ENCODE data around the gene CSTPP1. TPM values are rescaled to one million over a fixed set of nuclear protein-coding genes. Genes with fewer than 3 reads are reported as not detected.
"Not testable (repeated sequence)": the region's sequence is repeated elsewhere in the genome, so short reads cannot be mapped to it uniquely, and the experiment has no call there.

The CSTPP1 gene
- total and polyA plus RNA-seq, 4 donors, result 46.6 to 104 (median 72.3) TPM

GRCh38 chr11:47107744-47108143 lies 171.2 kb downstream of the CSTPP1 start:
- no peaks in the 10 kb centered on the region for H3K27me3 ChIP-seq (ENCODE audit: control insufficient read depth, insufficient read depth, low read length)
- peak overlapping the region; percentile 70 for H3K27ac ChIP-seq (ENCODE audit: low read depth, low read length)
- peaks cover 49% of the 10 kb centered on the region for H3K4me1 ChIP-seq (ENCODE audit: control insufficient read depth, insufficient read depth, low read length)
- no peaks in the 10 kb centered on the region for H3K36me3 ChIP-seq (ENCODE audit: control insufficient read depth, insufficient read depth, low read length)
- no peak for DNase-seq (ENCODE audit: low read depth in 4 of 6, low spot score in 6 of 6)
- no peak overlapping the region for H3K4me3 ChIP-seq (ENCODE audit: low read depth, low read length)
- H3K9me3 ChIP-seq (ENCODE audit: control insufficient read depth, insufficient read depth, low read length), result no peaks in the 10 kb centered on the region
- 33% methylated on average over 2 of the region's 6 CpGs for WGBS (ENCODE audit: insufficient coverage)

GRCh38 chr11:47108214-47108613 lies 171.7 kb downstream of the CSTPP1 start:
- 0% methylated on average over 1 of the region's 4 CpGs for WGBS (ENCODE audit: insufficient coverage)
- peaks cover 46% of the 10 kb centered on the region for H3K4me1 ChIP-seq (ENCODE audit: control insufficient read depth, insufficient read depth, low read length)
- DNase-seq (ENCODE audit: low read depth in 4 of 6, low spot score in 6 of 6), result peak in 1 of 6 donors; percentile 42
- H3K27me3 ChIP-seq (ENCODE audit: control insufficient read depth, insufficient read depth, low read length), result no peaks in the 10 kb centered on the region
- H3K27ac ChIP-seq (ENCODE audit: low read depth, low read length), result peak overlapping the region; percentile 70
- H3K4me3 ChIP-seq (ENCODE audit: low read depth, low read length), result no peak overlapping the region
- H3K9me3 ChIP-seq (ENCODE audit: control insufficient read depth, insufficient read depth, low read length), result no peaks in the 10 kb centered on the region
- H3K36me3 ChIP-seq (ENCODE audit: control insufficient read depth, insufficient read depth, low read length), result no peaks in the 10 kb centered on the region

- peaks cover 43% of the 10 kb centered on the region for H3K4me1 ChIP-seq (ENCODE audit: control insufficient read depth, insufficient read depth, low read length)
- WGBS (ENCODE audit: insufficient coverage), result 35% methylated on average over 5 of the region's 6 CpGs
- no peaks in the 10 kb centered on the region for H3K36me3 ChIP-seq (ENCODE audit: control insufficient read depth, insufficient read depth, low read length)
- H3K27ac ChIP-seq (ENCODE audit: low read depth, low read length), result peak overlapping the region; percentile 43
- no peaks in the 10 kb centered on the region for H3K27me3 ChIP-seq (ENCODE audit: control insufficient read depth, insufficient read depth, low read length)
- H3K4me3 ChIP-seq (ENCODE audit: low read depth, low read length), result no peak overlapping the region
- DNase-seq (ENCODE audit: low read depth in 4 of 6, low spot score in 6 of 6), result peak in 2 of 6 donors; percentile 42 to 77
- no peaks in the 10 kb centered on the region for H3K9me3 ChIP-seq (ENCODE audit: control insufficient read depth, insufficient read depth, low read length)
These were observed 172.6 kb downstream of the CSTPP1 start for GRCh38 chr11:47109051-47109726.

- Histone ChIP-seq H3K36me3 (ENCODE audit: control insufficient read depth, insufficient read depth, low read length) (no peaks in the 10 kb centered on the region), H3K27me3 (ENCODE audit: control insufficient read depth, insufficient read depth, low read length) (no peaks in the 10 kb centered on the region), H3K27ac (ENCODE audit: low read depth, low read length) (peak overlapping the region; percentile 43), H3K9me3 (ENCODE audit: control insufficient read depth, insufficient read depth, low read length) (no peaks in the 10 kb centered on the region), H3K4me3 (ENCODE audit: low read depth, low read length) (no peak overlapping the region), H3K4me1 (ENCODE audit: control insufficient read depth, insufficient read depth, low read length) (peaks cover 40% of the 10 kb centered on the region)
- 59% methylated on average over 2 of the region's 3 CpGs for WGBS (ENCODE audit: insufficient coverage)
- DNase-seq (ENCODE audit: low read depth in 4 of 6, low spot score in 6 of 6), result peak in 2 of 6 donors; percentile 12 to 63
These were observed 173.2 kb downstream of the CSTPP1 start for GRCh38 chr11:47109727-47110246.

GRCh38 chr11:47111318-47111804 lies 174.8 kb downstream of the CSTPP1 start:
- Histone ChIP-seq H3K27me3 (ENCODE audit: control insufficient read depth, insufficient read depth, low read length) (no peaks in the 10 kb centered on the region), H3K36me3 (ENCODE audit: control insufficient read depth, insufficient read depth, low read length) (no peaks in the 10 kb centered on the region), H3K4me3 (ENCODE audit: low read depth, low read length) (no peak overlapping the region), H3K9me3 (ENCODE audit: control insufficient read depth, insufficient read depth, low read length) (no peaks in the 10 kb centered on the region), H3K27ac (ENCODE audit: low read depth, low read length) (no peak overlapping the region), H3K4me1 (ENCODE audit: control insufficient read depth, insufficient read depth, low read length) (peaks cover 35% of the 10 kb centered on the region)
- 70% methylated on average over 7 of the region's 8 CpGs for WGBS (ENCODE audit: insufficient coverage)
- DNase-seq (ENCODE audit: low read depth in 4 of 6, low spot score in 6 of 6), result peak in 1 of 6 donors; percentile 67

GRCh38 chr11:47112941-47113340 lies 176.4 kb downstream of the CSTPP1 start:
- peaks cover 23% of the 10 kb centered on the region for H3K4me1 ChIP-seq (ENCODE audit: control insufficient read depth, insufficient read depth, low read length)
- H3K27me3 ChIP-seq (ENCODE audit: control insufficient read depth, insufficient read depth, low read length); H3K9me3 ChIP-seq (ENCODE audit: control insufficient read depth, insufficient read depth, low read length); H3K27ac ChIP-seq (ENCODE audit: low read depth, low read length); H3K4me3 ChIP-seq (ENCODE audit: low read depth, low read length); DNase-seq (ENCODE audit: low read depth in 4 of 6, low spot score in 6 of 6); H3K36me3 ChIP-seq (ENCODE audit: control insufficient read depth, insufficient read depth, low read length): not testable (repeated sequence)
- no CpG with 5 or more reads among the region's 4 CpGs for WGBS (ENCODE audit: insufficient coverage)

- H3K9me3 ChIP-seq (ENCODE audit: control insufficient read depth, insufficient read depth, low read length); H3K27ac ChIP-seq (ENCODE audit: low read depth, low read length); H3K4me3 ChIP-seq (ENCODE audit: low read depth, low read length); DNase-seq (ENCODE audit: low read depth in 4 of 6, low spot score in 6 of 6); H3K27me3 ChIP-seq (ENCODE audit: control insufficient read depth, insufficient read depth, low read length); H3K4me1 ChIP-seq (ENCODE audit: control insufficient read depth, insufficient read depth, low read length); H3K36me3 ChIP-seq (ENCODE audit: control insufficient read depth, insufficient read depth, low read length): not testable (repeated sequence)
- WGBS (ENCODE audit: insufficient coverage), result 85% methylated on average over 14 of the region's 20 CpGs
These were observed 182.6 kb downstream of the CSTPP1 start for GRCh38 chr11:47118958-47119688.

- Histone ChIP-seq H3K4me1 (ENCODE audit: control insufficient read depth, insufficient read depth, low read length) (peaks cover 4% of the 10 kb centered on the region), H3K4me3 (ENCODE audit: low read depth, low read length) (no peak overlapping the region), H3K27me3 (ENCODE audit: control insufficient read depth, insufficient read depth, low read length) (no peaks in the 10 kb centered on the region), H3K9me3 (ENCODE audit: control insufficient read depth, insufficient read depth, low read length) (no peaks in the 10 kb centered on the region), H3K27ac (ENCODE audit: low read depth, low read length) (no peak overlapping the region), H3K36me3 (ENCODE audit: control insufficient read depth, insufficient read depth, low read length) (no peaks in the 10 kb centered on the region)
- no peak for DNase-seq (ENCODE audit: low read depth in 4 of 6, low spot score in 6 of 6)
- 100% methylated on average over 1 of the region's 2 CpGs for WGBS (ENCODE audit: insufficient coverage)
These were observed 184.5 kb downstream of the CSTPP1 start for GRCh38 chr11:47121056-47121455.

- Histone ChIP-seq H3K27me3 (ENCODE audit: control insufficient read depth, insufficient read depth, low read length) (no peaks in the 10 kb centered on the region), H3K4me1 (ENCODE audit: control insufficient read depth, insufficient read depth, low read length) (peaks cover 4% of the 10 kb centered on the region), H3K27ac (ENCODE audit: low read depth, low read length) (no peak overlapping the region), H3K36me3 (ENCODE audit: control insufficient read depth, insufficient read depth, low read length) (no peaks in the 10 kb centered on the region), H3K9me3 (ENCODE audit: control insufficient read depth, insufficient read depth, low read length) (no peaks in the 10 kb centered on the region), H3K4me3 (ENCODE audit: low read depth, low read length) (no peak overlapping the region)
- no peak for DNase-seq (ENCODE audit: low read depth in 4 of 6, low spot score in 6 of 6)
- no CpG with 5 or more reads among the region's 2 CpGs for WGBS (ENCODE audit: insufficient coverage)
These were observed 185.2 kb downstream of the CSTPP1 start for GRCh38 chr11:47121731-47122130.
